ENCODE results near the gene BARX1.
"Not testable (repeated sequence)": the region's sequence is repeated elsewhere in the genome, so short reads cannot be mapped to it uniquely, and the experiment has no call there.

BARX1 gene

DNA sequence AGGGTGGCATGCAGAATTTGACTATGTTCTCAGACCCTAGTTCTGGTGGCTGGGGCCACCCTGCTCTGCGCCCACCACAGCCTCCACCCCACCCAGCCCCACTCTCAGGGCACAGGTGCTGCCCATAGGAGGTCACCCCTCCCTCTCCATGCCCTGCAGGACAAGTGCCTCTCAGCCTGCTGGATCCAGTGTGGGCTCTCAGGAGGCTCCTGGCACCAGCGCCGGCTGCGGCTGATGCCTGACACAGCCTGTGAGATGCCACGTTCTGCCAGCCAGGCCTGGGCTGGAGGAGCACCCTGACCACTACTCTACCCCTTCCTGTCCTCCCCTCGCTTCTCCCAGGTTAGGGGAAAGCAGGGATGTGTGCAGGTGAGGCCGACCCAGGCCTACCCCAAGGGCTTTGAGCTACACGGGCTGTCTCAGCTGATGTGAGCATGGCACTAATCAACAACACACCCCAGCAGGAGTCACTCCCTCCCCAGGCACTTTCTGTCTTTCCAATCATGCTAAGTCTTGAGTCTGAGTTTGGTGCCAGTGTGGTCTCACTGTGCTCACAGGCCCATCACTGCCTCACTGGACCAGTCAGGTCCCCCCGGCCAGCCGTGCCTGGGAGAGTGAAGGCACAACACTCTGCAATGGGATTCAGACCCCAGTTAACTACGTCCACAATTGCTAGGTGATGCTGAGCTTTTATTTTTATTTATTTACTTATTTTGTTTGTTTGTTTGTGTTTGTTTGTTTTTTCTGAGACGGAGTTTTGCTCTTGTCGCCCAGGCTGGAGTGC lies 12.1 kb upstream of the BARX1 start:
- CTCF ChIA-PET: no interaction called here
- TF ChIP-seq L3MBTL2 (conservative IDR thresholded peaks at IDR 0.05): no peak
- POLR2A ChIA-PET: no interaction called here
- no peak for DNase-seq (ENCODE audit: extremely low spot score)

DNA sequence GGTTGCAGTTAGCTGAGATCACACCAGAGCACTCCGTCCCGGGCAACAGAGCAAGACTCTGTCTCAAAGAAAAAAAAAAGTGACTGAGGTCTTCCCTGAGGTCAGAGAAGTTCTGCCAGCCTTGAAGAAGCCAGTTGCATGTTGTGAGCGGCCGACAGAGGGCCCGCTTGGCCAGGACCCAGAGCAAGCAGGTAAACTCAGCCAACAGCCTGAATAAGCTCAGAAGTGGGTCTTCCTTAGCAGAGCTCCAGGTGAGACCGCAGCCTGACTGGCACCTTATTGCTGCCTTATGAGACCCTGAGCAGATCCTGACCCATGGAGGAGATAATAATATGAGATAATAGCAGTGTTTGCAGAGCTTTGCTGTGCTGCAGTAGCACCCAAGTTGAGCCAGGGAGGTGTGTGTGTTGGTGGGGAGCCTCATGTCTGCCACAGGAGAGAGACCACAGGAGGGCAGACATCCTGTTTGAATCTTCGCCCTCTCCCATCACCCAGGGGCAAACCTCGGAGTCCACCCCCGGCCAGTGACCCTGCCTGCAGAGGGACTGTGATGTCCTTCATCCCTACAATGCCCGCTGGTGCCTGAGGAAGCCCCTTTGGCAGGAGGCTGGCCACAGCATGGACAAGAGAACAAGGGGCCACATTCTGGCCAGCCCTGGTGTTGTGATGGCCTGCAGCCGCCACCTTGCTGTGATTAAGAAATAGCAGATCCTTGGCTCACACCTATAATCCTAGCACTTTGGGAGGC lies 10.8 kb upstream of the BARX1 start:
- CTCF ChIA-PET: interaction anchor here (0.7 kb wide), 1 partner anchor 31 kb away, joined by 7 read pairs; no protein-coding TSS in a partner anchor
- no peak for DNase-seq (ENCODE audit: extremely low spot score)
- no peak for TF ChIP-seq SP1 (IDR thresholded peaks at IDR 0.05)
- no peak for TF ChIP-seq FOXM1 (IDR thresholded peaks at IDR 0.05; ENCODE audit: borderline replicate concordance)
- TF ChIP-seq FOXA1 (IDR thresholded peaks at IDR 0.05): no peak
- no peak for TF ChIP-seq FOXK2 (IDR thresholded peaks at IDR 0.05)
- no peak for TF ChIP-seq SUZ12 (IDR thresholded peaks at IDR 0.05)
- no peak for TF ChIP-seq NFRKB (IDR thresholded peaks at IDR 0.05)
- no peak for TF ChIP-seq HDGF (IDR thresholded peaks at IDR 0.05; ENCODE audit: borderline replicate concordance)
- TF ChIP-seq LEF1 (IDR thresholded peaks at IDR 0.05; ENCODE audit: borderline replicate concordance): no peak
- TF ChIP-seq ELF4 (IDR thresholded peaks at IDR 0.05): no peak
- no peak for TF ChIP-seq L3MBTL2 (conservative IDR thresholded peaks at IDR 0.05)
- no peak for TF ChIP-seq BHLHE40 (IDR thresholded peaks at IDR 0.05; ENCODE audit: borderline replicate concordance)
- TF ChIP-seq CTBP1 (IDR thresholded peaks at IDR 0.05; ENCODE audit: borderline replicate concordance): no peak
- no peak for TF ChIP-seq TARDBP (IDR thresholded peaks at IDR 0.05)
- no peak for TF ChIP-seq ARNT (IDR thresholded peaks at IDR 0.05)
- TF ChIP-seq, protein P1, sequence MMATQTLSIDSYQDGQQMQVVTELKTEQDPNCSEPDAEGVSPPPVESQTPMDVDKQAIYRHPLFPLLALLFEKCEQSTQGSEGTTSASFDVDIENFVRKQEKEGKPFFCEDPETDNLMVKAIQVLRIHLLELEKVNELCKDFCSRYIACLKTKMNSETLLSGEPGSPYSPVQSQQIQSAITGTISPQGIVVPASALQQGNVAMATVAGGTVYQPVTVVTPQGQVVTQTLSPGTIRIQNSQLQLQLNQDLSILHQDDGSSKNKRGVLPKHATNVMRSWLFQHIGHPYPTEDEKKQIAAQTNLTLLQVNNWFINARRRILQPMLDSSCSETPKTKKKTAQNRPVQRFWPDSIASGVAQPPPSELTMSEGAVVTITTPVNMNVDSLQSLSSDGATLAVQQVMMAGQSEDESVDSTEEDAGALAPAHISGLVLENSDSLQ (IDR thresholded peaks at IDR 0.05): no peak
- no peak for TF ChIP-seq ZNF384 (IDR thresholded peaks at IDR 0.05)
- POLR2A ChIA-PET: no interaction called here

DNA sequence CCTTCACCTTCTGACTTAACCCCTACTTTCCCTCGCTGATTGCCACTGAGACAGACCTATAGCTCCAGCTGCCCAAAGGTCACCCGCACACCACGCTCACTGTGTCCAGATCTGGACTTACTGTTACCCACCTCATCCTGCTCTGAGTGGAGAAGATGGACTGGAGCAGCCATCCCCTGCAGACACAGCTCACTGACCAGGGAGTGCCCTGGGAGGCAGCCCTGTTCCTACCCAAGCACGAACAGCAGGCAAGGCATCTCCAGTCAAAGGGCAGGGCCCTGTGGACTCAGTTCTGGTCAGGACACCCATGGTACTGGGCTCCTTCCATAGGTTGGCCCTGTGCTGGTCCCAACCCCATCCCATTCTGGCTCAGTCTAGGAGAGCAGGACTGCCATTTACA lies 9.5 kb upstream of the BARX1 start:
- ChIA-PET CTCF (interaction anchor here (0.9 kb wide), 1 partner anchor 136 kb away, joined by 3 read pairs; no protein-coding TSS in a partner anchor), POLR2A (no interaction called here)
- DNase-seq (ENCODE audit: extremely low spot score): no peak
- TF ChIP-seq ARNT (IDR thresholded peaks at IDR 0.05) (no peak), NFRKB (IDR thresholded peaks at IDR 0.05) (no peak), BHLHE40 (IDR thresholded peaks at IDR 0.05; ENCODE audit: borderline replicate concordance) (no peak), SUZ12 (IDR thresholded peaks at IDR 0.05) (no peak), FOXK2 (IDR thresholded peaks at IDR 0.05) (no peak), TARDBP (IDR thresholded peaks at IDR 0.05) (no peak), L3MBTL2 (conservative IDR thresholded peaks at IDR 0.05) (no peak), FOXA1 (IDR thresholded peaks at IDR 0.05) (no peak), LEF1 (IDR thresholded peaks at IDR 0.05; ENCODE audit: borderline replicate concordance) (no peak), CTBP1 (IDR thresholded peaks at IDR 0.05; ENCODE audit: borderline replicate concordance) (no peak), FOXM1 (IDR thresholded peaks at IDR 0.05; ENCODE audit: borderline replicate concordance) (no peak), HDGF (IDR thresholded peaks at IDR 0.05; ENCODE audit: borderline replicate concordance) (no peak), SP1 (IDR thresholded peaks at IDR 0.05) (no peak), ZNF384 (IDR thresholded peaks at IDR 0.05) (no peak), ELF4 (IDR thresholded peaks at IDR 0.05) (no peak)
- TF ChIP-seq, protein P1 (IDR thresholded peaks at IDR 0.05): no peak

- ChIA-PET POLR2A (no interaction called here), CTCF (interaction anchor here (0.9 to 1.3 kb wide), 2 partner anchors 135 to 284 kb away, joined by 3 to 4 read pairs; no protein-coding TSS in a partner anchor)
- DNase-seq (ENCODE audit: extremely low spot score): no peak
- TF ChIP-seq FOXM1 (IDR thresholded peaks at IDR 0.05; ENCODE audit: borderline replicate concordance) (no peak), LEF1 (IDR thresholded peaks at IDR 0.05; ENCODE audit: borderline replicate concordance) (no peak), ARNT (IDR thresholded peaks at IDR 0.05) (no peak), CTBP1 (IDR thresholded peaks at IDR 0.05; ENCODE audit: borderline replicate concordance) (no peak), TARDBP (IDR thresholded peaks at IDR 0.05) (no peak), FOXA1 (IDR thresholded peaks at IDR 0.05) (no peak), FOXK2 (IDR thresholded peaks at IDR 0.05) (no peak), SUZ12 (IDR thresholded peaks at IDR 0.05) (no peak), SP1 (IDR thresholded peaks at IDR 0.05) (no peak), HDGF (IDR thresholded peaks at IDR 0.05; ENCODE audit: borderline replicate concordance) (no peak)
Observed at GRCh38 chr9:93963969-93964368, 8.8 kb upstream of the BARX1 start.

- CTCF ChIA-PET: interaction anchor here (0.6 to 1.3 kb wide), 4 partner anchors 52 to 283 kb away, joined by 3 to 4 read pairs (median 3); no protein-coding TSS in a partner anchor
- POLR2A ChIA-PET: not testable (repeated sequence)
- 0 out of 2 replicates have a peak, but pooled peaks have one; percentile 42 for TF ChIP-seq ZNF384 (IDR thresholded peaks at IDR 0.05)
Observed at GRCh38 chr9:93963489-93963888, 8.3 kb upstream of the BARX1 start.

DNA sequence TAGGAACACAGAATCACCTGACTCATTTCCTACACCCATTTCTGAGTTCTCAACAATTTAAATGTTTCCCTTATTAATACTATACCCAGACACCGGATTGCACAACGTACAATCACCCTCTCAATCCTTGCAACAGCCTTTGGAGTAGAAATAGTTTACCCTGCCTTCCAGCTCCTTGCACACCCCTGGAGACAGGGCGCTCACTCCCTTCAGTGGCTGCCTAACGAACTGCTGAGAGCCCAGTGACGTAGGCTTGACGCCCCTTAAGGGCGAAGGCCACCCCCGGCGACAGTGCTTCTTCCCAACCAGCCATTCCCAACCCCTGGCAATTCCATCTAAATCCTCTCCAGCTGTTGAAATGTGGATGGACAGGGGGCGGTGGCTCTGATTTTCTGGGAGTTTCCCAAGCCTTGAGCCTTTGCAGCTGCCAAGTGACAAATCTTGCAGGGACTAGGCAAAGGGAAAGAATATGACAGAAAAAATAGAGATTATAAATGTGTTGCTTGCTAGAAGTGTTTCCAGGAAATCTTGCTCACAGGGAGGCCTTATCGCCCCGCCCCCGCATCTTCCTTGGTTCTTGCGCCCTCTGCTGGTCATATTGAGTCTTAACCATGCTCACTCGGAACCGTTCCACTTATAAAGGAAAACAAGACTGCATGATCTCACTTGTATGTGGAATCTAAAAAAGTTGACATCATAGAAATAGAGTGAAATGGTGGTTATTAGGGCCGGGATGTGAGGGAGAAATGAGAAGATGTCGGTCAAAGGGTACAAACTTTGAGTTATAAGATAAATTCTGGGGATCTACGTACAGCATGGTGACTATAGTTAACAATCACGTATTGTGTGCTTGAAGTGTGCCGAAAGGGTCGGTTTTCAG lies 7.6 kb upstream of the BARX1 start:
- peak; percentile 80 for DNase-seq (ENCODE audit: extremely low spot score)
- ChIA-PET POLR2A (no interaction called here), CTCF (interaction anchor here (0.5 to 1.3 kb wide), 6 partner anchors 14 to 283 kb away, joined by 3 to 6 read pairs (median 3); no protein-coding TSS in a partner anchor)
- TF ChIP-seq SP1 (IDR thresholded peaks at IDR 0.05) (no peak), BHLHE40 (IDR thresholded peaks at IDR 0.05; ENCODE audit: borderline replicate concordance) (no peak), ELF4 (IDR thresholded peaks at IDR 0.05) (no peak), ZNF384 (IDR thresholded peaks at IDR 0.05) (no peak), NFRKB (IDR thresholded peaks at IDR 0.05) (no peak), HDGF (IDR thresholded peaks at IDR 0.05; ENCODE audit: borderline replicate concordance) (no peak), ARNT (IDR thresholded peaks at IDR 0.05) (no peak), FOXK2 (IDR thresholded peaks at IDR 0.05) (no peak), FOXM1 (IDR thresholded peaks at IDR 0.05; ENCODE audit: borderline replicate concordance) (no peak), L3MBTL2 (conservative IDR thresholded peaks at IDR 0.05) (no peak), SUZ12 (IDR thresholded peaks at IDR 0.05) (no peak), CTBP1 (IDR thresholded peaks at IDR 0.05; ENCODE audit: borderline replicate concordance) (no peak), TARDBP (IDR thresholded peaks at IDR 0.05) (no peak), FOXA1 (IDR thresholded peaks at IDR 0.05) (no peak), LEF1 (IDR thresholded peaks at IDR 0.05; ENCODE audit: borderline replicate concordance) (no peak)
- TF ChIP-seq, protein P1 (IDR thresholded peaks at IDR 0.05): no peak

More at GRCh38 chr9:93963489-93963888, 8.3 kb upstream of the BARX1 start:
- DNase-seq (ENCODE audit: extremely low spot score): not testable (repeated sequence)
